Endothelial cell of umbilical vein (primary cell): Measurements from ENCODE around the gene FLNB. TPM values are rescaled to one million over a fixed set of nuclear protein-coding genes. Genes with fewer than 3 reads are reported as not detected.

ENCODE experiments used
- BruUV-seq: library from RNA; stranded (reverse); fragments of 400-500 nt; replicated peaks from 2 replicates; lab custom pipeline; 2021; lab: Mats Ljungman, UMichigan
- CTCF ChIA-PET: fragments of 300-600, 350-600 bp; sonication (Branson Sonifier 250); formaldehyde crosslinking; loops from one replicate; lab custom pipeline; 2021; ENCODE audit warnings: antibody characterized with exemption, inconsistent platforms; lab: Charles Lee
- POLR2A ChIA-PET: fragments of 300-600, 350-600 bp; sonication (Branson Sonifier 250); formaldehyde crosslinking; loops from one replicate; lab custom pipeline; 2021; ENCODE audit warnings: antibody characterized with exemption, inconsistent platforms; lab: Charles Lee
- DNase-seq: peaks from one replicate; pipeline ENCODE4 v3.0.0-alpha.2; 2011; ENCODE audit warnings: low read depth, low spot score
- FAIRE-seq: peaks from 2 replicates; lab custom pipeline; 2011; peaks lifted over from hg19 to GRCh38; lab: Jason Lieb, UNC
- H2AFZ ChIP-seq: 2 replicates; pipeline ENCODE4 v1.6.0; 2012; ENCODE audit warnings: low read depth, low read length, control low read depth, inconsistent platforms
- H3K27ac ChIP-seq: 2 replicates; pipeline ENCODE4 v1.5.1; 2011; ENCODE audit warnings: low read depth, mild to moderate bottlenecking, control low read depth, low read length, moderate library complexity; ENCODE audit not compliant: insufficient read depth
- H3K27me3 ChIP-seq, 2 experiments: 2 replicates each; pipeline versions ENCODE4 v1.6.0 to v1.6.1; 2011; ENCODE audit warnings: low read length in 2 of 2, mixed read lengths in 1 of 2; ENCODE audit not compliant: control insufficient read depth in 2 of 2, insufficient read depth in 2 of 2
- H3K36me3 ChIP-seq, 2 experiments: 2 replicates in 1 of 2; 3 replicates in 1 of 2; pipeline ENCODE4 v1.5.1; 2011; ENCODE audit warnings: low read length in 2 of 2, mild to moderate bottlenecking in 1 of 2, moderate library complexity in 1 of 2; ENCODE audit not compliant: control insufficient read depth in 2 of 2, insufficient read depth in 2 of 2; ENCODE audit errors: extremely low read depth in 1 of 2
- H3K4me1 ChIP-seq: 3 replicates; pipeline ENCODE4 v1.5.1; 2011; ENCODE audit warnings: mild to moderate bottlenecking, low read length; ENCODE audit not compliant: control insufficient read depth, insufficient read depth; ENCODE audit errors: extremely low read depth
- H3K4me2 ChIP-seq: 2 replicates; pipeline ENCODE4 v1.6.1; 2011; ENCODE audit warnings: low read length, control low read depth, mixed read lengths; ENCODE audit not compliant: insufficient read depth
- H3K4me3 ChIP-seq, 3 experiments: fragments of 200-600 bp in 1 of 3; sonication (generic), shearing (Covaris generic) in 1 of 3; replicated peaks in 1 of 3; 2 replicates each; pipeline ENCODE4 v1.5.1; 2011 to 2016; ENCODE audit warnings: control low read depth in 3 of 3, low read length in 3 of 3, mild to moderate bottlenecking in 2 of 3, inconsistent platforms in 1 of 3, low read depth in 1 of 3, moderate library complexity in 1 of 3; ENCODE audit not compliant: insufficient read depth in 1 of 3
- H3K79me2 ChIP-seq: 2 replicates; pipeline ENCODE4 v1.6.0; 2012; ENCODE audit warnings: low read length, inconsistent platforms; ENCODE audit not compliant: control insufficient read depth, insufficient read depth
- H3K9ac ChIP-seq: replicated peaks from 2 replicates; pipeline ENCODE3; 2011; ENCODE audit warnings: low read length, control low read depth; ENCODE audit not compliant: insufficient read depth; ENCODE audit errors: extremely low read depth
- H3K9me1 ChIP-seq: replicated peaks from 3 replicates; pipeline ENCODE4 v1.6.0; 2011; ENCODE audit warnings: mild to moderate bottlenecking, low read length; ENCODE audit not compliant: control insufficient read depth, insufficient read depth; ENCODE audit errors: extremely low read depth
- H3K9me3 ChIP-seq: replicated peaks from 2 replicates; pipeline ENCODE4 v1.5.1; 2012; ENCODE audit warnings: low read length, inconsistent platforms; ENCODE audit not compliant: control insufficient read depth, insufficient read depth
- H4K20me1 ChIP-seq: replicated peaks from 2 replicates; pipeline ENCODE3; 2011; ENCODE audit warnings: mild to moderate bottlenecking, low read length; ENCODE audit not compliant: control insufficient read depth, insufficient read depth; ENCODE audit errors: extremely low read depth
- EZH2 ChIP-seq: IDR thresholded peaks from 2 replicates; pipeline ENCODE4 v1.6.1; 2012; ENCODE audit warnings: borderline replicate concordance, low read depth, mild to moderate bottlenecking, moderate library complexity, low read length, inconsistent platforms; ENCODE audit not compliant: severe bottlenecking
- FOS ChIP-seq: IDR thresholded peaks from 2 replicates; pipeline ENCODE4 v1.6.1; 2011; ENCODE audit warnings: mild to moderate bottlenecking, low read length, moderate library complexity, borderline replicate concordance; ENCODE audit not compliant: insufficient read depth
- GATA2 ChIP-seq: IDR thresholded peaks from 2 replicates; pipeline ENCODE4 v1.7.0; 2011; ENCODE audit warnings: low read depth, mild to moderate bottlenecking, moderate library complexity, mixed read lengths, low read length; ENCODE audit not compliant: insufficient read length, insufficient read depth
- JUN ChIP-seq: IDR thresholded peaks from 2 replicates; pipeline ENCODE4 v1.6.1; 2011; ENCODE audit warnings: borderline replicate concordance, low read depth; ENCODE audit not compliant: insufficient read length, insufficient read depth
- POLR2A ChIP-seq: IDR thresholded peaks from 2 replicates; pipeline ENCODE4 v1.6.1; 2012; ENCODE audit warnings: low read depth, mild to moderate bottlenecking, control low read depth, low read length
- POLR2AphosphoS5 ChIP-seq: IDR thresholded peaks from 2 replicates; pipeline ENCODE4 v1.6.1; 2012; ENCODE audit warnings: low read depth, mild to moderate bottlenecking, control low read depth, low read length, moderate library complexity; ENCODE audit not compliant: insufficient read depth
- dilution Hi-C: fragments of 300-500 bp; cut with MboI; formaldehyde crosslinking; loops from one replicate; pipeline ENCODE4 v1.15.0; 2019; ENCODE audit warnings: low sequenced_read_pairs; ENCODE audit not compliant: extremely low pct_ligation_motif_present
- intact Hi-C: fragments of 100-400 bp; cut with micrococcal nuclease; formaldehyde crosslinking; loops from one replicate; pipeline ENCODE4 v1.10.0; 2022
- polyA plus RNA-seq, 4 experiments: library from polyadenylated mRNA; depleted of rRNA in 3 of 4; stranded (reverse) in 3 of 4; unstranded in 1 of 4; fragments of >200 nt; gene quantifications; 2 replicates each; pipeline versions ENCODE4 v1.2.1 to v1.2.3, GENCODE V29; 2011 to 2012; ENCODE audit warnings: missing spikeins in 1 of 4
- total RNA-seq: library from RNA; stranded (reverse); gene quantifications from 2 replicates; pipeline ENCODE4 v1.2.3, GENCODE V29; 2021
- TF ChIP-seq, protein P1 (sequence below), 2 donors: IDR thresholded peaks; 1 replicate in 1 of 2; 2 replicates in 1 of 2; pipeline ENCODE4 v1.5.1; 2011; ENCODE audit warnings: low read length in 2 of 2, mild to moderate bottlenecking in 2 of 2, moderate library complexity in 2 of 2, control low read depth in 1 of 2, inconsistent platforms in 1 of 2, low read depth in 1 of 2; ENCODE audit not compliant: insufficient read depth in 1 of 2; ENCODE audit errors: extremely low read depth in 1 of 2

Gene FLNB
- total and polyA plus RNA-seq, 2 donors (not counting 3 experiments of a cell fraction or from before 2014, with no cell fraction given), result 479 to 670 TPM

DNA sequence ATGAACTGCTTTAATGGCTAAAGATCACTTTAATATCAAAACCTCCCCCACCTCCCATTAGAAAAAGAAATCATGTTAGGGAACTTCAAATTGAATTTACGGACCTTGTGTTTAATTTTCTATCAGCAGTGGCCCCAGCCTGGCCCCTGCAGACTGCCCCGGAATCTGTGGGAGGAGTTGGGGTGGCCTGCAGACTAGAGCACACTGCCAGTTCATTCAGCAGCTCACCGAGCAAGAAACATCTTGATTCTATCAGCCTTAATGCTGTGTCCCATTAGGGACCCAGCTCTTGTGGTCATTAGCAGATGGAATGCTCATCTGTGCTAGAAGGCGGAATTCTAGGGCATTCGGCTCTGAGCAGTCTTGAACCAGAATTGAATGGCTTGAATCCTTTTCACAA is 54.2 kb downstream of the FLNB start:
- H3K79me2 ChIP-seq, result peaks cover 98% of the 10 kb centered on the region
- POLR2A ChIA-PET, result interaction anchor here (0.6 kb wide), 1 partner anchor 43 kb away, joined by 3 read pairs; no protein-coding TSS in a partner anchor

More for the DNA sequence above, 54.2 kb downstream of the FLNB start:
- intact Hi-C loops, result no loop called here
- H3K9ac ChIP-seq, result no peak overlapping the region
- no peak overlapping the region for H3K4me2 ChIP-seq
- H2AFZ ChIP-seq, result no peak overlapping the region
- no peaks in the 10 kb centered on the region for H3K27me3 ChIP-seq
- no peaks in the 10 kb centered on the region for H3K9me1 ChIP-seq
- H3K4me3 ChIP-seq, result no peak overlapping the region
- H3K9me3 ChIP-seq, result no peaks in the 10 kb centered on the region
- dilution Hi-C loops, result no loop called here
- TF ChIP-seq FOS (no peak), POLR2AphosphoS5 (no peak), JUN (no peak), POLR2A (no peak), GATA2 (no peak), EZH2 (no peak)
- TF ChIP-seq, protein P1, sequence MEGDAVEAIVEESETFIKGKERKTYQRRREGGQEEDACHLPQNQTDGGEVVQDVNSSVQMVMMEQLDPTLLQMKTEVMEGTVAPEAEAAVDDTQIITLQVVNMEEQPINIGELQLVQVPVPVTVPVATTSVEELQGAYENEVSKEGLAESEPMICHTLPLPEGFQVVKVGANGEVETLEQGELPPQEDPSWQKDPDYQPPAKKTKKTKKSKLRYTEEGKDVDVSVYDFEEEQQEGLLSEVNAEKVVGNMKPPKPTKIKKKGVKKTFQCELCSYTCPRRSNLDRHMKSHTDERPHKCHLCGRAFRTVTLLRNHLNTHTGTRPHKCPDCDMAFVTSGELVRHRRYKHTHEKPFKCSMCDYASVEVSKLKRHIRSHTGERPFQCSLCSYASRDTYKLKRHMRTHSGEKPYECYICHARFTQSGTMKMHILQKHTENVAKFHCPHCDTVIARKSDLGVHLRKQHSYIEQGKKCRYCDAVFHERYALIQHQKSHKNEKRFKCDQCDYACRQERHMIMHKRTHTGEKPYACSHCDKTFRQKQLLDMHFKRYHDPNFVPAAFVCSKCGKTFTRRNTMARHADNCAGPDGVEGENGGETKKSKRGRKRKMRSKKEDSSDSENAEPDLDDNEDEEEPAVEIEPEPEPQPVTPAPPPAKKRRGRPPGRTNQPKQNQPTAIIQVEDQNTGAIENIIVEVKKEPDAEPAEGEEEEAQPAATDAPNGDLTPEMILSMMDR (IDR thresholded peaks at IDR 0.05; ENCODE audit: extremely low read depth in 1 of 2, insufficient read depth in 1 of 2, low read depth in 1 of 2, low read length in 2 of 2), result no peak
- FAIRE-seq, result no peak
- H4K20me1 ChIP-seq, result no peaks in the 10 kb centered on the region
- no peak overlapping the region for H3K27ac ChIP-seq
- peaks cover 2 to 4% of the 10 kb centered on the region in 2 experiments for H3K36me3 ChIP-seq
- BruUV-seq, result no TSS peak
- no peak for DNase-seq
- peaks cover 70% of the 10 kb centered on the region for H3K4me1 ChIP-seq
- CTCF ChIA-PET, result interaction anchor here (1.5 to 2.8 kb wide), 2 partner anchors 40 to 55 kb away, joined by 3 to 8 read pairs; no protein-coding TSS in a partner anchor
